Stimulated activated naive CD8-positive, alpha-beta T cell treated with anti-CD3 and anti-CD28 coated beads, Interleukin-15, Interleukin-2, amounts not matched to agents 100 ng/mL and 50 ng/mL, for 24 hours (primary cell): ENCODE data around the gene PLPPR3.
A peak's percentile ranks its signal among the peaks of the same experiment; 100 is the strongest.
"Not testable (repeated sequence)": the region's sequence is repeated elsewhere in the genome, so short reads cannot be mapped to it uniquely, and the experiment has no call there.

Experiments used
- H3K27ac Mint-ChIP-seq: one replicate; pipeline ENCODE4 v1.8.0; 2021; ENCODE audit warnings: mild to moderate bottlenecking, mixed read lengths
- H3K27me3 Mint-ChIP-seq: one replicate; pipeline ENCODE4 v1.8.0; 2021; ENCODE audit warnings: mixed read lengths
- H3K36me3 Mint-ChIP-seq: one replicate; pipeline ENCODE4 v1.8.0; 2021; ENCODE audit warnings: low read depth, mixed read lengths
- H3K4me1 Mint-ChIP-seq: one replicate; pipeline ENCODE4 v1.8.0; 2021; ENCODE audit warnings: low read depth, mixed read lengths
- H3K4me3 Mint-ChIP-seq: one replicate; pipeline ENCODE4 v1.8.0; 2021; ENCODE audit warnings: mild to moderate bottlenecking, mixed read lengths
- H3K9me3 Mint-ChIP-seq: one replicate; pipeline ENCODE4 v1.8.0; 2021; ENCODE audit warnings: mixed read lengths

Gene PLPPR3

DNA sequence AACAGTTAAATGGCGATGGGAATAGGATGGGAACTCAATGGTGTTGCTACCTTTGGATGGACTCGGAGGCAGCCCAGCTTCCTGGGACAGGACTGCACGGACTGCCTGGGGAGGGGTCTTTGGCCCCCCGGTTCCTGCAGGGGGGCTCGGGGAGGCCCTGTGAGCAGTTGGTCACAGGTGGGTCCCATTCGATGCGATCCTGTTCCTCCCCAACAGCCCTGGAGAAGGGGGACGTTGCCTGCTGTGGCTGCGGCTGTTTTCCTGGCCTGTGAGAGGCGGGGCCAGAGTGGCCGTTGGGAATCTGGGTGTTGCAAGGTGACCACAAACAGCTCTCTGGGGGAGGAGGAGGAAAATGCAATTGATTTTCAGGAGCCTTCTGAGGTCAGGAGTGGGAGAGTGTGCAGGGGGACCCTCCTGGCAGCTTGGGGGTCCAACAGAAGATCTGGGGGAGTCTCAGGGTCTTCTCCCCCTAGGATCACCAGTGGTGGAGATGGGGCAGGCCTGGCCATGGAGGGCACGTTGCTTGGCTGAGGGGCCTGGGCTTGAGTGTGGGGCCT is 1.9 kb upstream of the PLPPR3 start:
- Mint-ChIP-seq H3K9me3 (no peaks in the 10 kb centered on the region), H3K27me3 (peaks cover 5% of the 10 kb centered on the region), H3K27ac (no peak overlapping the region), H3K4me1 (no peaks in the 10 kb centered on the region), H3K36me3 (no peaks in the 10 kb centered on the region), H3K4me3 (no peak overlapping the region)

- Mint-ChIP-seq H3K4me3 (no peak overlapping the region), H3K9me3 (peaks cover 3% of the 10 kb centered on the region), H3K36me3 (peaks cover 8% of the 10 kb centered on the region), H3K27ac (no peak overlapping the region), H3K27me3 (peaks cover 5% of the 10 kb centered on the region), H3K4me1 (no peaks in the 10 kb centered on the region)
Measured at GRCh38 chr19:821231-821824, 427 bp downstream of the PLPPR3 start.

GRCh38 chr19:820212-820611 is 1.5 kb downstream of the PLPPR3 start:
- H3K4me3 Mint-ChIP-seq, H3K27me3 Mint-ChIP-seq, H3K27ac Mint-ChIP-seq, H3K4me1 Mint-ChIP-seq, H3K9me3 Mint-ChIP-seq: not testable (repeated sequence)
- H3K36me3 Mint-ChIP-seq: peaks cover 16% of the 10 kb centered on the region

GRCh38 chr19:816500-816857 is 5.3 kb downstream of the PLPPR3 start:
- Mint-ChIP-seq H3K4me3 (no peak overlapping the region), H3K9me3 (peaks cover 5% of the 10 kb centered on the region), H3K27ac (no peak overlapping the region), H3K27me3 (no peaks in the 10 kb centered on the region), H3K4me1 (no peaks in the 10 kb centered on the region), H3K36me3 (peaks cover 35% of the 10 kb centered on the region)

DNA sequence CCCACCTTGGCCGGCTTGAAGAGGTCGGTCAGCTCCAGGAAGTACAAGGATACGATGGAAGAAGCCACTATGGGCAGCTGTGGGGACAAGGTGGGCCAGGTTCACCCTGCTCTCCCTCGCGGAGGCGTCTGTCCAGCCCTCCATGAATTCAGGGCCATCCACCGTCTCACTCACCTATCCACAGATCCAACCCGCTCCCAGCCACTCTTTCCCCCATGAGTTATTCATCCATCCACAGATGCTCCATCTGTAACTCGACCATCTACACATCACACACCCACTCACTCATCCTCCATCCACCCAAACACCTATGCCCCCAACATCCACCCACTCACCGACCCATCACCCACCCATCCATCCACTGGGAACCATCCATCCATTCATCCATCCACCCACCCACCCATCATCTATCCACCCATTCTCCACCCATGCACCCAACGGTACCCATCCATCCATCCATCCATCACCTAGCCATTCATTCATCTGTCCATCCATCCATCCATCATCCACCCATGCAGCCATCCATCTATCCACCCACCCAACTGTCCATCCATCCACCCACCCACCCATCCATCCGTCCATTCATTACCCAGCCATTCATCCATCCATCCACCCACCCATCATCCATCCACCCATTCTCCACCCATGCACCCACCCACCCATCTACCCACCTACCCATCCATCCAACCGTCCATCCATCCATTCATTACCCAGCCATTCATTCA is 5.8 kb downstream of the PLPPR3 start:
- Mint-ChIP-seq H3K27me3 (no peaks in the 10 kb centered on the region), H3K27ac (no peak overlapping the region), H3K4me1 (no peaks in the 10 kb centered on the region), H3K4me3 (no peak overlapping the region), H3K36me3 (peaks cover 38% of the 10 kb centered on the region), H3K9me3 (peaks cover 5% of the 10 kb centered on the region)

GRCh38 chr19:815079-815774 is 6.5 kb downstream of the PLPPR3 start:
- Mint-ChIP-seq H3K9me3 (peaks cover 5% of the 10 kb centered on the region), H3K4me1 (no peaks in the 10 kb centered on the region), H3K27me3 (no peaks in the 10 kb centered on the region), H3K4me3 (peak overlapping the region; percentile 13), H3K36me3 (peaks cover 42% of the 10 kb centered on the region), H3K27ac (no peak overlapping the region)

GRCh38 chr19:814152-815078 is 7.3 kb downstream of the PLPPR3 start:
- H3K4me3 Mint-ChIP-seq: peak overlapping the region; percentile 13
- no peaks in the 10 kb centered on the region for H3K4me1 Mint-ChIP-seq
- no peak overlapping the region for H3K27ac Mint-ChIP-seq
- no peaks in the 10 kb centered on the region for H3K27me3 Mint-ChIP-seq
- peaks cover 50% of the 10 kb centered on the region for H3K36me3 Mint-ChIP-seq
- H3K9me3 Mint-ChIP-seq: peaks cover 5% of the 10 kb centered on the region

- no peak overlapping the region for H3K4me3 Mint-ChIP-seq
- H3K4me1 Mint-ChIP-seq: no peaks in the 10 kb centered on the region
- no peaks in the 10 kb centered on the region for H3K27me3 Mint-ChIP-seq
- H3K9me3 Mint-ChIP-seq: peaks cover 5% of the 10 kb centered on the region
- H3K27ac Mint-ChIP-seq: no peak overlapping the region
- peaks cover 52% of the 10 kb centered on the region for H3K36me3 Mint-ChIP-seq
Measured at GRCh38 chr19:813219-814151, 8.3 kb downstream of the PLPPR3 start.

GRCh38 chr19:812747-813218 is 9.0 kb downstream of the PLPPR3 start:
- Mint-ChIP-seq H3K27me3 (no peaks in the 10 kb centered on the region), H3K36me3 (peaks cover 55% of the 10 kb centered on the region), H3K4me1 (peaks cover under 1% of the 10 kb centered on the region), H3K4me3 (no peak overlapping the region), H3K27ac (no peak overlapping the region), H3K9me3 (peaks cover 5% of the 10 kb centered on the region)

GRCh38 chr19:812049-812746 is 9.6 kb downstream of the PLPPR3 start:
- Mint-ChIP-seq H3K36me3 (peaks cover 61% of the 10 kb centered on the region), H3K9me3 (peaks cover 5% of the 10 kb centered on the region), H3K27me3 (no peaks in the 10 kb centered on the region), H3K4me1 (peaks cover 7% of the 10 kb centered on the region), H3K27ac (no peak overlapping the region), H3K4me3 (no peak overlapping the region)

GRCh38 chr19:811506-812048 is 10.2 kb downstream of the PLPPR3 start:
- Mint-ChIP-seq H3K9me3 (peaks cover 4% of the 10 kb centered on the region), H3K4me3 (no peak overlapping the region), H3K36me3 (peaks cover 62% of the 10 kb centered on the region), H3K4me1 (peaks cover 7% of the 10 kb centered on the region), H3K27me3 (no peaks in the 10 kb centered on the region), H3K27ac (no peak overlapping the region)

DNA sequence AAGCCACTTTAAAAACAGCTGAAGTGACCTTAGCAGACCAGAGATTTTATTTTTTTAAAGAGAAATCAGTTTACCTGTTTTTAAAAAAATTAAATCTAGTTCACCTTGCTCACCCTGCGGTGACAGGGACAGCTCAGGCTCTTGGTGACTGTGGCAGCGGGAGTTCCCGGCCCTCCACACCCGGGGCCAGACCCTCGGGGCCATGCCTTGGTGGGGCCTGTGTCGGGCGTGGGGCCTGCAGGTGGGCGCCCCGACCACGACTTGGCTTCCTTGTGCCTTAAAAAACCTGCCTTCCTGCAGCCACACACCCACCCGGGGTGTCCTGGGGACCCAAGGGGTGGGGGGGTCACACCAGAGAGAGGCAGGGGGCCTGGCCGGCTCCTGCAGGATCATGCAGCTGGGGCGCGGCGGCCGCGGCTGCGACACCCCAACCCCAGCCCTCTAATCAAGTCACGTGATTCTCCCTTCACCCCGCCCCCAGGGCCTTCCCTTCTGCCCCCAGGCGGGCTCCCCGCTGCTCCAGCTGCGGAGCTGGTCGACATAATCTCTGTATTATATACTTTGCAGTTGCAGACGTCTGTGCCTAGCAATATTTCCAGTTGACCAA is 10.8 kb downstream of the PLPPR3 start:
- peaks cover 7% of the 10 kb centered on the region for H3K4me1 Mint-ChIP-seq
- H3K9me3 Mint-ChIP-seq: no peaks in the 10 kb centered on the region
- H3K36me3 Mint-ChIP-seq: peaks cover 59% of the 10 kb centered on the region
- H3K4me3 Mint-ChIP-seq: no peak overlapping the region
- no peaks in the 10 kb centered on the region for H3K27me3 Mint-ChIP-seq
- no peak overlapping the region for H3K27ac Mint-ChIP-seq
